NT2/D1 (cell line): ENCODE measurements around the gene CFL1.

Source experiments
- YY1 ChIP-seq: IDR thresholded peaks from 2 replicates; pipeline ENCODE4 v1.6.1; 2011; ENCODE audit not compliant: insufficient read length, insufficient read depth
- ZNF274 ChIP-seq: IDR thresholded peaks from 2 replicates; pipeline ENCODE4 v1.6.1; 2011; ENCODE audit warnings: mild to moderate bottlenecking, low read depth, low read length

DNA sequence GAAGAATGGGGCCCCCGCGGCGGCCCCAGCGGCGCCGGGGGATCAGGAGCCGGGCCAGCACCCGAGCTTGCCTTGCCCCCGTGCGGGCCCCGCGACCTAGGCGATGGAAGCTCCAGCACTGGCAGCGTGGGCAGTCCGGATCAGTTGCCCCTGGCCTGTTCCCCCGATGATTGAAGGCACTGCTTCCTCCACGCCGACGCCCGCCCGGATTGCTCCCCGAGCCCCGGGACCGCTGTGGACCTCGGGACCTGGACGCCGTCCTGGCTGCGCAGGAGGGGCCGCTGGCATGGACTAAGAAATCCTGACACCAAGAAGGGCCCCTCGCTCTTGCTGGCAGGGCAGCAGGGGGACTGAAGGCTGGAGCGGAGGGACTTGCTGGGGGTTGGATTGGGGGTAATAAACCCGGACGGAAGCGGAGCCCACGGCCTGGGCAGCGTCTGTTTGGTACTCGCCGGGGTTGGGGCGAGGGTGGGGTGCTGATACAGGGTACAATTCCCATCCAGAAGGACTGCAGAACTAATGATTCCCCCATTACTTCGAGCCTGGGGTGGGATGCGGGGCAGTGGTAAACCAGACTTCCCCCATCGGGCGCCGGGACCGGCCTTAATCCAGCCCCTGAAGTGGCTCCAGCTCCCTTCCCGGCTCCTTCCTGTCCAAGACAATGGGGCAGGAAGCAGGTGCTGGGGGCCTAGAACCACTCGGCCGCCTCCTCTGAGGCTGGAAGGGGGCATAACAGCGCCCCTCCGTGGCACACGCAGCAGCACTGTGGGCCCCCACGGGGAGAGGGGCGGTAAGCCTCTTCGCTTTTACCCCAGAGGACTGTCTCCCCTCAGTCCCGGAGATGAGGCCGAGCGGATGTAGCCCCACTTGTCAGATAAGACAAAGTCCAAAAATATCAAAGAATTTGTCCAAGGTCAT, 33.5 kb upstream of the CFL1 start:
- TF ChIP-seq ZNF274: no peak
- no peak for TF ChIP-seq YY1
